ENCODE data around the gene ITK.
A peak's percentile ranks its signal among the peaks of the same experiment; 100 is the strongest.

Gene ITK

GRCh38 chr5:157150995-157151394, 29.6 kb upstream of the ITK start:
- no peak for TF ChIP-seq Cebpa-rat (IDR thresholded peaks at IDR 0.05)

GRCh38 chr5:157155297-157155696, 25.3 kb upstream of the ITK start:
- H4K20me1 ChIP-seq: no peaks in the 10 kb centered on the region
- peaks cover 0 to 12% (median 0%) of the 10 kb centered on the region in 11 experiments; a peak in 2 of 22 replicates for H3K9me3 ChIP-seq (replicated peaks in 1 of 11)
- no peak overlapping the region for H3K4me2 ChIP-seq
- no peaks in the 10 kb centered on the region for H3K27me3 ChIP-seq
- TF ChIP-seq Cebpa-rat (IDR thresholded peaks at IDR 0.05): no peak
- no peaks in the 10 kb centered on the region for H3K36me3 ChIP-seq
- H3K4me1 ChIP-seq: no peaks in the 10 kb centered on the region
- H3K4me3 ChIP-seq: no peak overlapping the region
- no peak overlapping the region for H3K9ac ChIP-seq
- H3K27ac ChIP-seq: no peak overlapping the region

More at GRCh38 chr5:157150995-157151394, 29.6 kb upstream of the ITK start:
- H3K4me2 ChIP-seq: no peak overlapping the region
- H3K9ac ChIP-seq: no peak overlapping the region
- peaks cover 0 to 12% (median 0%) of the 10 kb centered on the region in 10 experiments; a peak in 6 of 20 replicates for H3K4me1 ChIP-seq
- no peak overlapping the region for H3K4me3 ChIP-seq
- no peaks in the 10 kb centered on the region for H3K27me3 ChIP-seq
- no peak overlapping the region for H3K27ac ChIP-seq
- no peaks in the 10 kb centered on the region for H4K20me1 ChIP-seq
- H3K9me3 ChIP-seq (replicated peaks in 1 of 11): 0 out of 22 replicates have a peak, but pooled peaks cover 0 to under 1% (median 0%) of the 10 kb centered on the region in 11 experiments
- H3K36me3 ChIP-seq: no peaks in the 10 kb centered on the region

GRCh38 chr5:157157293-157157891, 23.2 kb upstream of the ITK start:
- Histone ChIP-seq H3K36me3 (no peaks in the 10 kb centered on the region), H3K4me2 (no peak overlapping the region), H3K27me3 (no peaks in the 10 kb centered on the region), H4K20me1 (no peaks in the 10 kb centered on the region), H3K4me1 (no peaks in the 10 kb centered on the region), H3K9me3 (replicated peaks in 1 of 11) (peaks cover 0 to 14% (median 0%) of the 10 kb centered on the region in 11 experiments; a peak in 3 of 22 replicates), H3K4me3 (no peak overlapping the region), H3K9ac (no peak overlapping the region), H3K27ac (no peak overlapping the region)
- no peak for TF ChIP-seq Cebpa-rat (IDR thresholded peaks at IDR 0.05)

- H4K20me1 ChIP-seq: no peaks in the 10 kb centered on the region
- no peak overlapping the region for H3K4me3 ChIP-seq
- no peak overlapping the region for H3K9ac ChIP-seq
- H3K27ac ChIP-seq: no peak overlapping the region
- H3K4me2 ChIP-seq: no peak overlapping the region
- TF ChIP-seq Cebpa-rat (IDR thresholded peaks at IDR 0.05): no peak
- H3K27me3 ChIP-seq: no peaks in the 10 kb centered on the region
- peaks cover 0 to 25% (median 0%) of the 10 kb centered on the region in 11 experiments; a peak in 5 of 22 replicates for H3K9me3 ChIP-seq (replicated peaks in 1 of 11)
- H3K4me1 ChIP-seq: no peaks in the 10 kb centered on the region
- H3K36me3 ChIP-seq: no peaks in the 10 kb centered on the region
These were observed 21.4 kb upstream of the ITK start for GRCh38 chr5:157159209-157159751.

- peaks cover 0 to 26% (median 0%) of the 10 kb centered on the region in 11 experiments; a peak in 6 of 22 replicates for H3K9me3 ChIP-seq (replicated peaks in 1 of 11)
- H3K9ac ChIP-seq: no peak overlapping the region
- no peak overlapping the region for H3K27ac ChIP-seq
- no peaks in the 10 kb centered on the region for H3K4me1 ChIP-seq
- H3K27me3 ChIP-seq: no peaks in the 10 kb centered on the region
- no peak overlapping the region for H3K4me3 ChIP-seq
- H4K20me1 ChIP-seq: no peaks in the 10 kb centered on the region
- no peaks in the 10 kb centered on the region for H3K36me3 ChIP-seq
- no peak overlapping the region for H3K4me2 ChIP-seq
- no peak for TF ChIP-seq Cebpa-rat (IDR thresholded peaks at IDR 0.05)
These were observed 20.6 kb upstream of the ITK start for GRCh38 chr5:157160001-157160400.

DNA sequence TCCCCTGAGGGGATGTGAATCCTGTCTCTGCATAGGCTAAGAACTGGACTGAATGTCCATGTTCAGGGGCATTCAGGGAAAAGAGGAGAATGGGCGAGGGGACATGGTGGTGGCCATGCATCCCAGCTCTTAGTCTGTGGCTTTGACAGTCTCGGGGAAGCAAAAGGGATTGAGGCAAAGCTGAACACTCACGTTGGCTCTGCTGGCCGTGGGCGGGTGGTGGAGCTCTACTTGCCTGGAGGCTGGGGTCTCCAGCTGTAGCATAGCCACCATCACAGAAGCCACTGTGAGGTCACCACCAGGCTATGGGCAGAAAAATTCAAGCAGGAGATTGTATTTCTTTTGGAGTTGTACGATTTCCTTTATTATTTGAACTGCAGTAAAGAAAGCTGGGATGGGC, 18.6 kb upstream of the ITK start:
- Histone ChIP-seq H3K36me3 (no peaks in the 10 kb centered on the region), H3K27me3 (no peaks in the 10 kb centered on the region), H3K27ac (no peak overlapping the region), H3K4me1 (peaks cover 0 to 18% (median 12%) of the 10 kb centered on the region in 10 experiments; a peak in 15 of 20 replicates), H4K20me1 (no peaks in the 10 kb centered on the region), H3K9me3 (replicated peaks in 1 of 11) (peaks cover 0 to 31% (median 7%) of the 10 kb centered on the region in 11 experiments; a peak in 10 of 22 replicates), H3K4me3 (no peak overlapping the region), H3K9ac (no peak overlapping the region), H3K4me2 (no peak overlapping the region)
- no peak for TF ChIP-seq Cebpa-rat (IDR thresholded peaks at IDR 0.05)

GRCh38 chr5:157162919-157163510, 17.6 kb upstream of the ITK start:
- TF ChIP-seq Cebpa-rat (IDR thresholded peaks at IDR 0.05): no peak

DNA sequence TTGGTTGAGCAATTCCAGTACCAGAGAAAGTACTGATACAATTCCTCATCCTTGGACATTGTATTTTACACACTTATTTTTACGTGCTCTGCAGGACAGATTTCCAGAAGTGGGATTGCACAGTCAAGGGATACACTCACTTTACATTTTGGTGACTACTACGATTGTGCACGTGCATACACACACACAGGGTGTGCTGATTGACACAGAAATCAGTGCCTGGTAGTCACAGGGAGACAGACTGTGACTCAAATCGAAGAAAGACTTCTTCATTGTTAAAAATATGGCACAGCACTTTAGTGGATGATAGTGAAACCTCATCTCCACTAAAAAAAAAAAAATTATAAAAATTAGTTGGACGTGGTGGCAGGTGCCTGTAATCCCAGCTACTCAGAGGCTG, 16.1 kb upstream of the ITK start:
- no peaks in the 10 kb centered on the region for H3K27me3 ChIP-seq
- no peaks in the 10 kb centered on the region for H4K20me1 ChIP-seq
- no peak for TF ChIP-seq Cebpa-rat (IDR thresholded peaks at IDR 0.05)
- H3K4me2 ChIP-seq: no peak overlapping the region
- H3K27ac ChIP-seq: no peak overlapping the region
- peaks cover 0 to 6% (median 0%) of the 10 kb centered on the region in 11 experiments; a peak in 1 of 22 replicates for H3K36me3 ChIP-seq
- peaks cover 0 to 41% (median 28%) of the 10 kb centered on the region in 10 experiments; a peak in 16 of 20 replicates for H3K4me1 ChIP-seq
- H3K9me3 ChIP-seq (replicated peaks in 1 of 11): peaks cover 0 to 40% (median 19%) of the 10 kb centered on the region in 11 experiments; a peak in 18 of 22 replicates
- H3K4me3 ChIP-seq: no peak overlapping the region
- H3K9ac ChIP-seq: no peak overlapping the region

More at GRCh38 chr5:157162919-157163510, 17.6 kb upstream of the ITK start:
- no peak overlapping the region for H3K4me3 ChIP-seq
- H4K20me1 ChIP-seq: no peaks in the 10 kb centered on the region
- H3K4me2 ChIP-seq: no peak overlapping the region
- peaks cover 0 to 26% (median 6%) of the 10 kb centered on the region in 11 experiments; a peak in 10 of 22 replicates for H3K9me3 ChIP-seq (replicated peaks in 1 of 11)
- H3K27ac ChIP-seq: no peak overlapping the region
- peaks cover 0 to 28% (median 22%) of the 10 kb centered on the region in 10 experiments; a peak in 16 of 20 replicates for H3K4me1 ChIP-seq
- no peak overlapping the region for H3K9ac ChIP-seq
- H3K27me3 ChIP-seq: no peaks in the 10 kb centered on the region
- no peaks in the 10 kb centered on the region for H3K36me3 ChIP-seq

GRCh38 chr5:157165261-157165660, 15.4 kb upstream of the ITK start:
- Histone ChIP-seq H3K27me3 (no peaks in the 10 kb centered on the region), H3K9me3 (replicated peaks in 1 of 11) (peaks cover 7 to 47% (median 27%) of the 10 kb centered on the region in 11 experiments), H4K20me1 (no peaks in the 10 kb centered on the region), H3K27ac (no peak overlapping the region), H3K36me3 (peaks cover 0 to 6% (median 0%) of the 10 kb centered on the region in 11 experiments; a peak in 1 of 22 replicates), H3K4me1 (peaks cover 0 to 41% (median 28%) of the 10 kb centered on the region in 10 experiments; a peak in 16 of 20 replicates), H3K9ac (no peak overlapping the region), H3K4me2 (0 out of 22 replicates have a peak overlapping the region, but pooled peaks of 1 of the 11 experiments have one; percentile 72), H3K4me3 (no peak overlapping the region)
- TF ChIP-seq Cebpa-rat (IDR thresholded peaks at IDR 0.05): no peak
